Measurements from ENCODE around the gene TRPV4. TPM values are rescaled to one million over a fixed set of nuclear protein-coding genes. Genes with fewer than 3 reads are reported as not detected.

Gene TRPV4
- total and polyA plus RNA-seq, 2 donors = 0.19 to 0.59 TPM

DNA sequence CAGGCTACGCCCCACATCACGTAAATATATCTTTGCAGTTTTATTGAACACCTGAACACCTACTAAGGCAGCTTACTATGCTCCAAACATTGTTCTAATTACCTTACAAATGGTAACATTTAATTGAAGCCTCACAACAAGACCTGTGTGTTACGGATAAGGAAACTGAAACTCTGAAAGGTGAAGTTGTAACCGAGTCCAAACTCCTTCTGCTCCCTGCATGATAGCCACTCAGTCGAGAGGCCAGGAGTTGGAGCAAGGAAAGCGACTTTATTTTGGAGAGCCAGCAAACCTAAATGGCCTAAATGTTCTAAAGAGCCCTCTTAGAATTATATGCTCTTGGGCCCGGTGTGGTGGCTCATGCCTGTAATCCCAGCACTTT lies 12.6 kb upstream of the TRPV4 start:
- WGBS = 94% methylated on average over 7 of the region's 7 CpGs
- Histone ChIP-seq H3K4me3 (ENCODE audit: low read length in 2 of 2) (no peak overlapping the region), H3K27ac (ENCODE audit: low read depth in 1 of 2, low read length in 1 of 2) (no peak overlapping the region), H3K27me3 (ENCODE audit: control insufficient read depth in 2 of 2, insufficient read depth in 1 of 2, low read length in 1 of 2) (no peaks in the 10 kb centered on the region), H3K4me1 (ENCODE audit: control insufficient read depth in 2 of 2, insufficient read depth in 2 of 2, low read length in 2 of 2) (peaks cover 0 to 7% of the 10 kb centered on the region in 2 donors), H3K36me3 (ENCODE audit: control insufficient read depth in 2 of 2, insufficient read depth in 2 of 2, low read length in 1 of 2) (no peaks in the 10 kb centered on the region), H3K9me3 (ENCODE audit: control insufficient read depth in 2 of 2, insufficient read depth in 1 of 2, low read length in 1 of 2) (no peaks in the 10 kb centered on the region)
- DNase-seq (ENCODE audit: low read depth in 6 of 9, low spot score in 9 of 9) = no peak

- WGBS = 16% methylated on average over 30 of the region's 30 CpGs
- H3K4me1 ChIP-seq (ENCODE audit: control insufficient read depth in 2 of 2, insufficient read depth in 2 of 2, low read length in 2 of 2) = peaks cover 0 to 7% of the 10 kb centered on the region in 2 donors
- peak; percentile 56 to 87 (median 64) for DNase-seq (ENCODE audit: low read depth in 6 of 9, low spot score in 9 of 9)
- H3K4me3 ChIP-seq (ENCODE audit: low read length in 2 of 2) = peak overlapping the region in 1 of 2 donors; percentile 7
- no peaks in the 10 kb centered on the region for H3K9me3 ChIP-seq (ENCODE audit: control insufficient read depth in 2 of 2, insufficient read depth in 1 of 2, low read length in 1 of 2)
- no peaks in the 10 kb centered on the region for H3K36me3 ChIP-seq (ENCODE audit: control insufficient read depth in 2 of 2, insufficient read depth in 2 of 2, low read length in 1 of 2)
- no peaks in the 10 kb centered on the region for H3K27me3 ChIP-seq (ENCODE audit: control insufficient read depth in 2 of 2, insufficient read depth in 1 of 2, low read length in 1 of 2)
- no peak overlapping the region for H3K27ac ChIP-seq (ENCODE audit: low read depth in 1 of 2, low read length in 1 of 2)
Observed at GRCh38 chr12:109844983-109845823, 12.0 kb upstream of the TRPV4 start.

DNA sequence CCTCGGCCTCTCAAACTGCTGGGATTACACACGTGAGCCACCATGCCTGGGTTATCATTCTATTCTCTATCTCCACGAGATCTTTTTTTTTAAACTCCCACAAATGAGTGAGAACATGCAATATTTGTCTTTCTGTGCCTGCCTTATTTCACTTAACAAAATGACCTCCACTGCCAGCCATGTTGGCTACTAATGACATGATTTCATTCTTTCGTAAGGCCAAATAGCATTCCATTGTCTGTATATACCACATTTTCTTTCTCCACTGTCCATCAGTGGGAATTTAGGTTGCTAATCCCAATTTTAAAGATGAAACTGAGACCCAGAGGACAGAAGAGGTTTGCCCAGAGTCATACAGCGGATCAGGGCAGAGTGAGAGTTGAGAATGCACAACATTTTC lies 10.9 kb upstream of the TRPV4 start:
- Histone ChIP-seq H3K27me3 (ENCODE audit: control insufficient read depth in 2 of 2, insufficient read depth in 1 of 2, low read length in 1 of 2) (peaks cover 0 to 2% of the 10 kb centered on the region in 2 donors), H3K9me3 (ENCODE audit: control insufficient read depth in 2 of 2, insufficient read depth in 1 of 2, low read length in 1 of 2) (no peaks in the 10 kb centered on the region), H3K4me1 (ENCODE audit: control insufficient read depth in 2 of 2, insufficient read depth in 2 of 2, low read length in 2 of 2) (peaks cover 0 to 7% of the 10 kb centered on the region in 2 donors), H3K27ac (ENCODE audit: low read depth in 1 of 2, low read length in 1 of 2) (no peak overlapping the region), H3K36me3 (ENCODE audit: control insufficient read depth in 2 of 2, insufficient read depth in 2 of 2, low read length in 1 of 2) (no peaks in the 10 kb centered on the region), H3K4me3 (ENCODE audit: low read length in 2 of 2) (no peak overlapping the region)
- WGBS = 97% methylated on average over 5 of the region's 5 CpGs
- DNase-seq (ENCODE audit: low read depth in 6 of 9, low spot score in 9 of 9) = no peak

DNA sequence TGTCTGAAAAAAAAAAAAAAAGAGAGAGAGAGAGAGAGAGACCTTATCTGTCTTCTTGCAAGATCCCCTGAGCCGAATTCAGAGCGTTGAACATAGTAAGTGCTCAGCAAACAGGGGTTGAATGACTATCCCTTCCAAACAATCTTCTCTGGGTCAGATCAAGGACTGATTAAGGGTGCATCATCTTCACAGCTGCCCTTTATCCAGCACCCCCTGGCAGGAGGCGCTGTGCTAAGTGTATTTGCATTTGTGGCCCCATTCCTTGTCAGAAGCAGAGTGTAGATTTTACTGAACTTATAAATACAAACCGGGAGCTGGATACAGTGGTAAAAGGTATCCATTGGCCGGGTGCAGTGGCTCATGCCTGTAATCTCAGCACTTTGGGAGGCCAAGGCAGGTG lies 8.8 kb upstream of the TRPV4 start:
- Histone ChIP-seq H3K36me3 (ENCODE audit: control insufficient read depth in 2 of 2, insufficient read depth in 2 of 2, low read length in 1 of 2) (no peaks in the 10 kb centered on the region), H3K4me1 (ENCODE audit: control insufficient read depth in 2 of 2, insufficient read depth in 2 of 2, low read length in 2 of 2) (peaks cover 0 to 7% of the 10 kb centered on the region in 2 donors), H3K27me3 (ENCODE audit: control insufficient read depth in 2 of 2, insufficient read depth in 1 of 2, low read length in 1 of 2) (peaks cover 2 to 4% of the 10 kb centered on the region in 2 donors), H3K9me3 (ENCODE audit: control insufficient read depth in 2 of 2, insufficient read depth in 1 of 2, low read length in 1 of 2) (no peaks in the 10 kb centered on the region), H3K4me3 (ENCODE audit: low read length in 2 of 2) (no peak overlapping the region), H3K27ac (ENCODE audit: low read depth in 1 of 2, low read length in 1 of 2) (no peak overlapping the region)
- DNase-seq (ENCODE audit: low read depth in 6 of 9, low spot score in 9 of 9) = no peak
- WGBS = 93% methylated on average over 5 of the region's 5 CpGs

- no peak overlapping the region for H3K4me3 ChIP-seq (ENCODE audit: low read length in 2 of 2)
- WGBS = 88% methylated on average over 9 of the region's 9 CpGs
- DNase-seq (ENCODE audit: low read depth in 6 of 9, low spot score in 9 of 9) = no peak
- peaks cover 0 to 7% of the 10 kb centered on the region in 2 donors for H3K4me1 ChIP-seq (ENCODE audit: control insufficient read depth in 2 of 2, insufficient read depth in 2 of 2, low read length in 2 of 2)
- H3K36me3 ChIP-seq (ENCODE audit: control insufficient read depth in 2 of 2, insufficient read depth in 2 of 2, low read length in 1 of 2) = no peaks in the 10 kb centered on the region
- peaks cover 2 to 4% of the 10 kb centered on the region in 2 donors for H3K27me3 ChIP-seq (ENCODE audit: control insufficient read depth in 2 of 2, insufficient read depth in 1 of 2, low read length in 1 of 2)
- H3K27ac ChIP-seq (ENCODE audit: low read depth in 1 of 2, low read length in 1 of 2) = no peak overlapping the region
- H3K9me3 ChIP-seq (ENCODE audit: control insufficient read depth in 2 of 2, insufficient read depth in 1 of 2, low read length in 1 of 2) = no peaks in the 10 kb centered on the region
Observed at GRCh38 chr12:109841356-109841755, 8.2 kb upstream of the TRPV4 start.

GRCh38 chr12:109840305-109841074 lies 7.3 kb upstream of the TRPV4 start:
- peaks cover 0 to 6% of the 10 kb centered on the region in 2 donors for H3K4me1 ChIP-seq (ENCODE audit: control insufficient read depth in 2 of 2, insufficient read depth in 2 of 2, low read length in 2 of 2)
- H3K36me3 ChIP-seq (ENCODE audit: control insufficient read depth in 2 of 2, insufficient read depth in 2 of 2, low read length in 1 of 2) = no peaks in the 10 kb centered on the region
- no peaks in the 10 kb centered on the region for H3K9me3 ChIP-seq (ENCODE audit: control insufficient read depth in 2 of 2, insufficient read depth in 1 of 2, low read length in 1 of 2)
- 75% methylated on average over 7 of the region's 7 CpGs for WGBS
- peaks cover 2 to 10% of the 10 kb centered on the region in 2 donors for H3K27me3 ChIP-seq (ENCODE audit: control insufficient read depth in 2 of 2, insufficient read depth in 1 of 2, low read length in 1 of 2)
- no peak for DNase-seq (ENCODE audit: low read depth in 6 of 9, low spot score in 9 of 9)
- no peak overlapping the region for H3K4me3 ChIP-seq (ENCODE audit: low read length in 2 of 2)
- no peak overlapping the region for H3K27ac ChIP-seq (ENCODE audit: low read depth in 1 of 2, low read length in 1 of 2)

GRCh38 chr12:109839444-109839843 lies 6.2 kb upstream of the TRPV4 start:
- 79% methylated on average over 6 of the region's 6 CpGs for WGBS
- DNase-seq (ENCODE audit: low read depth in 6 of 9, low spot score in 9 of 9) = no peak
- Histone ChIP-seq H3K4me3 (ENCODE audit: low read length in 2 of 2) (no peak overlapping the region), H3K27me3 (ENCODE audit: control insufficient read depth in 2 of 2, insufficient read depth in 1 of 2, low read length in 1 of 2) (peaks cover 2 to 18% of the 10 kb centered on the region in 2 donors), H3K9me3 (ENCODE audit: control insufficient read depth in 2 of 2, insufficient read depth in 1 of 2, low read length in 1 of 2) (no peaks in the 10 kb centered on the region), H3K27ac (ENCODE audit: low read depth in 1 of 2, low read length in 1 of 2) (no peak overlapping the region), H3K36me3 (ENCODE audit: control insufficient read depth in 2 of 2, insufficient read depth in 2 of 2, low read length in 1 of 2) (no peaks in the 10 kb centered on the region), H3K4me1 (ENCODE audit: control insufficient read depth in 2 of 2, insufficient read depth in 2 of 2, low read length in 2 of 2) (no peaks in the 10 kb centered on the region)

DNA sequence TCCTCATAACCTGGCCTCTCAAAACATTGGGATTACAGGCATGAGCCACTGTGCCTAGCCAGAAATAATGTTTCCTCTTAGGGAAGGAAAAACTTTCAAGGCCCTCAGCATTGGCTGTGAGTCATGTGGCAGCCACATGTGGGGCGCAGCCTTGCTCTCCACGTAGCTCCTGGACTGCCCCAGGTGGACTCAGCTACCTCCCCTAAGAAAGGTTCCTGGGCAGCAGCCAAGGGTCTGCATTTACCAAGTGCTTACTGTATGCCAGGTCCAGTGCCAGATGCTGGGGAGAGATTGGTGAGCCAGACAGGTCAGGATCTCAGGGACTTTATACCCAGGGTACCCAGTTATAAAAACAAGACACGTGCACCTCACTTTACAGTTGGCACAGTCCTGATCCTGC lies 3.7 kb upstream of the TRPV4 start:
- Histone ChIP-seq H3K36me3 (ENCODE audit: control insufficient read depth in 2 of 2, insufficient read depth in 2 of 2, low read length in 1 of 2) (no peaks in the 10 kb centered on the region), H3K4me3 (ENCODE audit: low read length in 2 of 2) (no peak overlapping the region), H3K9me3 (ENCODE audit: control insufficient read depth in 2 of 2, insufficient read depth in 1 of 2, low read length in 1 of 2) (no peaks in the 10 kb centered on the region), H3K27ac (ENCODE audit: low read depth in 1 of 2, low read length in 1 of 2) (no peak overlapping the region), H3K27me3 (ENCODE audit: control insufficient read depth in 2 of 2, insufficient read depth in 1 of 2, low read length in 1 of 2) (peaks cover 18 to 42% of the 10 kb centered on the region in 2 donors), H3K4me1 (ENCODE audit: control insufficient read depth in 2 of 2, insufficient read depth in 2 of 2, low read length in 2 of 2) (no peaks in the 10 kb centered on the region)
- 75% methylated on average over 3 of the region's 3 CpGs for WGBS
- DNase-seq (ENCODE audit: low read depth in 6 of 9, low spot score in 9 of 9) = no peak

GRCh38 chr12:109835827-109836226 lies 2.6 kb upstream of the TRPV4 start:
- Histone ChIP-seq H3K27ac (ENCODE audit: low read depth in 1 of 2, low read length in 1 of 2) (no peak overlapping the region), H3K4me3 (ENCODE audit: low read length in 2 of 2) (no peak overlapping the region), H3K27me3 (ENCODE audit: control insufficient read depth in 2 of 2, insufficient read depth in 1 of 2, low read length in 1 of 2) (peaks cover 19 to 52% of the 10 kb centered on the region in 2 donors), H3K36me3 (ENCODE audit: control insufficient read depth in 2 of 2, insufficient read depth in 2 of 2, low read length in 1 of 2) (no peaks in the 10 kb centered on the region), H3K9me3 (ENCODE audit: control insufficient read depth in 2 of 2, insufficient read depth in 1 of 2, low read length in 1 of 2) (no peaks in the 10 kb centered on the region), H3K4me1 (ENCODE audit: control insufficient read depth in 2 of 2, insufficient read depth in 2 of 2, low read length in 2 of 2) (no peaks in the 10 kb centered on the region)
- WGBS = 96% methylated on average over 4 of the region's 4 CpGs
- no peak for DNase-seq (ENCODE audit: low read depth in 6 of 9, low spot score in 9 of 9)

Data from thymus (tissue), 11 donors.